ENCODE measurements around the gene RPSA. TPM values are rescaled to one million over a fixed set of nuclear protein-coding genes. Genes with fewer than 3 reads are reported as not detected.
"Not testable (repeated sequence)": the region's sequence is repeated elsewhere in the genome, so short reads cannot be mapped to it uniquely, and the experiment has no call there.

The RPSA gene
- total and polyA plus RNA-seq, 9 of the 15 experiments (the other 6 are each of a cell fraction or from before 2014, with no cell fraction given): 2,290 to 4,272 (median 2,730) TPM

DNA sequence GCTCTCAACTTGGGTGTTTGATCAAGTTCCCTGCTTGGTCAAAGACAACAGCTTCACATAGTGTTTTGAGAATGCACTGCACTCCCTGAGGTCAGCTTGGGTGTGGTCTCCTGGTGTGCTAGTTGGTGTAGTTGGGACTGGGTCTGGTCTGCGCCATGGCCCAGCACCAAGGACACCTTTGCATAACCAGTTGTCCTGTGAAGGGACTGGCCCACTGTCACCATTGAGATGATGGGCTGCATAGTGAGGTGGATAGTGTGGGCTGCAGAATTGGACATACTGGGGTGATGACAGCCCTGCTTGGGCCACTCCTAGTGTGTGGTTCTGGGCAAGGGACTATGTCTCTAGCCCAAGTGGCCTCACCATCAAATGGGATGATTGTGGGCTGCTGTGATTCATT, 9.5 kb downstream of the RPSA start (continued):
- TF ChIP-seq, protein P1, sequence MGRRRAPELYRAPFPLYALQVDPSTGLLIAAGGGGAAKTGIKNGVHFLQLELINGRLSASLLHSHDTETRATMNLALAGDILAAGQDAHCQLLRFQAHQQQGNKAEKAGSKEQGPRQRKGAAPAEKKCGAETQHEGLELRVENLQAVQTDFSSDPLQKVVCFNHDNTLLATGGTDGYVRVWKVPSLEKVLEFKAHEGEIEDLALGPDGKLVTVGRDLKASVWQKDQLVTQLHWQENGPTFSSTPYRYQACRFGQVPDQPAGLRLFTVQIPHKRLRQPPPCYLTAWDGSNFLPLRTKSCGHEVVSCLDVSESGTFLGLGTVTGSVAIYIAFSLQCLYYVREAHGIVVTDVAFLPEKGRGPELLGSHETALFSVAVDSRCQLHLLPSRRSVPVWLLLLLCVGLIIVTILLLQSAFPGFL (CRISPR knock-in tag; IDR thresholded peaks at IDR 0.05): 0 out of 2 replicates have a peak, but pooled peaks have one; percentile 47
- no peak for TF ChIP-seq ZNF76 (CRISPR knock-in tag; IDR thresholded peaks at IDR 0.05; ENCODE audit: borderline replicate concordance)
- TF ChIP-seq ARHGAP35 (IDR thresholded peaks at IDR 0.05; ENCODE audit: partially characterized antibody): no peak
- no peak for TF ChIP-seq CREB1 (IDR thresholded peaks at IDR 0.05)
- TF ChIP-seq CREB1 (CRISPR knock-in tag; IDR thresholded peaks at IDR 0.05): 0 out of 2 replicates have a peak, but pooled peaks have one; percentile 32
- TF ChIP-seq SNRNP70 (optimal IDR thresholded peaks at IDR 0.05; ENCODE audit: low read depth, low read length): peak; percentile 87
- no peak for TF ChIP-seq ZNF239 (CRISPR knock-in tag; IDR thresholded peaks at IDR 0.05)
- TF ChIP-seq TAF15 (IDR thresholded peaks at IDR 0.05; ENCODE audit: low read depth, low read length): peak; percentile 72; the same call in 1 of the 2 replicates
- TF ChIP-seq DNMT1 (IDR thresholded peaks at IDR 0.05): no peak
- TF ChIP-seq ZNF263 (CRISPR knock-in tag; IDR thresholded peaks at IDR 0.05; ENCODE audit: borderline replicate concordance): no peak
- no peak for TF ChIP-seq SMAD3 (CRISPR knock-in tag; conservative IDR thresholded peaks at IDR 0.05)

DNA sequence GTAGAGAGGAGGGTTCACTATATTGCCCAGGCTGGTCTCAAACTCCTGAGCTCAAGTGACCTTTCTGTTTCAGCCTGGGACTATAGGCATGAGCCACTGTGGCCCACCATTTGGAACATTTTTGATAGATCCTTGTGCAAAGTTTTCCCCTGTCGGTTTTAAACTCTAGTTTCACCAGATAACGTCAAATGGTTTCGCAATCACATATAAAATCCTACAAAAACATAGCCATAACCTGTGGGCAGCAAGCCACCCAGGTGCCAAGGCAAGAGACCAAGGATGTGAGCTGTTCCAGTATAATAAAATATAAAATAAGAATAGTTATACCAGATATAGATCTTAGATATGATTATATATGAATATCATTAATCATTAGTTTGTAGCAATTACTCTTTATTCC, 10.5 kb downstream of the RPSA start:
- not testable (repeated sequence) for H3K27ac ChIP-seq (ENCODE audit: extremely low read depth, low read depth, low read length); BruUV-seq (replicated peaks); DNase-seq (ENCODE audit: extremely low read depth in 1 of 4, low spot score in 3 of 4)

More for the DNA sequence above, 10.5 kb downstream of the RPSA start:
- 7% methylated on average over 3 of the region's 3 CpGs for WGBS (ENCODE audit: insufficient coverage, low coverage, missing lambda C conversion rate)
- FAIRE-seq; H2AFZ ChIP-seq (ENCODE audit: low read depth, low read length); H3K27me3 ChIP-seq (ENCODE audit: control insufficient read depth in 2 of 2, insufficient read depth in 2 of 2, low read length in 2 of 2); H3K9ac ChIP-seq (ENCODE audit: insufficient read depth in 1 of 2, low read depth in 2 of 2, low read length in 2 of 2); H3K4me3 ChIP-seq; ATAC-seq; H3K9me3 ChIP-seq (replicated peaks; ENCODE audit: control insufficient read depth, insufficient read depth, low read depth, low read length); H3K4me2 ChIP-seq (ENCODE audit: insufficient read depth, low read length); H3K79me2 ChIP-seq (ENCODE audit: control insufficient read depth, insufficient read depth, low read length); H3K4me1 ChIP-seq (replicated peaks in 1 of 2; ENCODE audit: control insufficient read depth in 2 of 2, insufficient read depth in 2 of 2, low read length in 2 of 2); H3K9me1 ChIP-seq (ENCODE audit: control insufficient read depth, insufficient read depth, low read length): not testable (repeated sequence)
- peaks cover 33% of the 10 kb centered on the region for H4K20me1 ChIP-seq (replicated peaks; ENCODE audit: control insufficient read depth, insufficient read depth, low read length)
- TF ChIP-seq CEBPG (CRISPR knock-in tag; IDR thresholded peaks at IDR 0.05) (peak; percentile 16; the same call in 1 of the 2 replicates), CEBPG (tag; conservative IDR thresholded peaks at IDR 0.05 in 1 of 2, IDR thresholded peaks at IDR 0.05 in 1 of 2) (peak; percentile 36 to 64; a peak in 3 of 4 replicates), MNT (conservative IDR thresholded peaks at IDR 0.05) (0 out of 4 replicates have a peak, but pooled peaks of 1 of the 2 experiments have one; percentile 15), CEBPB (tag; IDR thresholded peaks at IDR 0.05) (peak; percentile 82)
- CTCF ChIA-PET (ENCODE audit: low intra/inter-chr PET ratio): interaction anchor here (0.8 kb wide), 1 partner anchor 81 kb away, joined by 4 read pairs; no protein-coding TSS in a partner anchor
- intact Hi-C loops (cut with micrococcal nuclease) (loop anchor here (1.0 to 2.0 kb wide), 2 partner anchors 32 to 81 kb away; no protein-coding TSS in a partner anchor), in situ Hi-C loops (cut with MboI) (loop anchor here (25.0 kb wide), 1 partner anchor 1045 kb away; the partner anchor contains the start of gene RPL14)
- POLR2A ChIA-PET: interaction anchor here (0.7 to 3.5 kb wide), 6 partner anchors 11 to 212 kb away, joined by 3 to 41 read pairs (median 3); partner anchors contain the start of gene RPSA
- H3K36me3 ChIP-seq (ENCODE audit: control insufficient read depth, insufficient read depth, low read length): peaks cover 23% of the 10 kb centered on the region; the same call in 2 of the 3 replicates
